ENCODE data around the gene DNAL4.

DNAL4 gene

GRCh38 chr22:38739300-38740055 lies 54.5 kb downstream of the DNAL4 start:
- TF ChIP-seq CTCF (IDR thresholded peaks at IDR 0.05; ENCODE audit: borderline replicate concordance, control extremely low read depth, extremely low read depth, insufficient read depth, missing control alignments), result no peak

GRCh38 chr22:38738475-38739070 lies 55.4 kb downstream of the DNAL4 start:
- no peak for TF ChIP-seq CTCF (IDR thresholded peaks at IDR 0.05; ENCODE audit: borderline replicate concordance, control extremely low read depth, extremely low read depth, insufficient read depth, missing control alignments)
- peak; percentile 33 for DNase-seq (ENCODE audit: low spot score)
- in situ Hi-C loops (cut with MboI; ENCODE audit: low sequenced_read_pairs, unreplicated experiment), result no loop called here

More at GRCh38 chr22:38739300-38740055, 54.5 kb downstream of the DNAL4 start:
- in situ Hi-C loops (cut with MboI; ENCODE audit: low sequenced_read_pairs, unreplicated experiment), result no loop called here
- DNase-seq (ENCODE audit: low spot score), result peak; percentile 30

- in situ Hi-C loops (cut with MboI; ENCODE audit: low sequenced_read_pairs, unreplicated experiment), result no loop called here
- TF ChIP-seq CTCF (IDR thresholded peaks at IDR 0.05; ENCODE audit: borderline replicate concordance, control extremely low read depth, extremely low read depth, insufficient read depth, missing control alignments), result no peak
- DNase-seq (ENCODE audit: low spot score), result no peak
Observed at GRCh38 chr22:38737302-38738060, 56.5 kb downstream of the DNAL4 start.

GRCh38 chr22:38736257-38736570 lies 57.7 kb downstream of the DNAL4 start:
- in situ Hi-C loops (cut with MboI; ENCODE audit: low sequenced_read_pairs, unreplicated experiment), result no loop called here
- no peak for TF ChIP-seq CTCF (IDR thresholded peaks at IDR 0.05; ENCODE audit: borderline replicate concordance, control extremely low read depth, extremely low read depth, insufficient read depth, missing control alignments)
- DNase-seq (ENCODE audit: low spot score), result peak; percentile 33

- DNase-seq (ENCODE audit: low spot score), result peak; percentile 47
- in situ Hi-C loops (cut with MboI; ENCODE audit: low sequenced_read_pairs, unreplicated experiment), result no loop called here
- TF ChIP-seq CTCF (IDR thresholded peaks at IDR 0.05; ENCODE audit: borderline replicate concordance, control extremely low read depth, extremely low read depth, insufficient read depth, missing control alignments), result no peak
Observed at GRCh38 chr22:38735465-38736256, 58.3 kb downstream of the DNAL4 start.

- in situ Hi-C loops (cut with MboI; ENCODE audit: low sequenced_read_pairs, unreplicated experiment), result no loop called here
- peak; percentile 37 for DNase-seq (ENCODE audit: low spot score)
- TF ChIP-seq CTCF (IDR thresholded peaks at IDR 0.05; ENCODE audit: borderline replicate concordance, control extremely low read depth, extremely low read depth, insufficient read depth, missing control alignments), result no peak
Observed at GRCh38 chr22:38735126-38735464, 58.8 kb downstream of the DNAL4 start.
